Measurements from ENCODE around the gene SAMD4A.

DNA sequence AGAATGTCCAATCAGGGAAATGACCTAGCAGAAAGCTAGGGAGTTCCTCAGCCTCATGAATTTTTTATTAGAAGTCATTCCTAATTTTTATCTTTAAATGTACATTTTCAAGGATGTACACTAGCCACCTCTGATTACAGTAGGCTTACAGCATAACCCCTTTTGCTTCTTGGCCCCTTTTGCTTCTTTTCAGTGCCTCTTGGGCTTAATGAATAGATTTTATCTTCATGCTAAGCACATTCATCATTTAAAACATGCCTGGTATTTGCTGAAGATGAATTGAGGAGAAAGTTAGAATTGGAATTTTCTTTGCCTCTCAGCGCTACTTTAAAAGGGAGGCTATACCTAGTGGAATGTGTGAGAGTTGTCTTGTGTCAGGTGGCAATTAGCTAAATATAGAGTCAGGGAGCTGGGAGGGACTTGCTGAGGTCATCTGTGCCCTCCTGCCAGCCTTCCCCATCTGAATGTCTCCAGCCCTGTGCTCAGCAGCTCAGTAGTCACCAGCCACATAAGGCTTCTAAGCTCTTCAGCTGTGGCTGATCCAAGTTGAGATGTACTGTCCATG, 132.1 kb downstream of the SAMD4A start:
- TF ChIP-seq MAFK (IDR thresholded peaks at IDR 0.05; ENCODE audit: partially characterized antibody) (no peak), EP300 (IDR thresholded peaks at IDR 0.05) (no peak), EHMT2 (IDR thresholded peaks at IDR 0.05; ENCODE audit: low read depth) (no peak), ESRRA (IDR thresholded peaks at IDR 0.05; ENCODE audit: borderline replicate concordance, low read length) (no peak), NFE2L2 (conservative IDR thresholded peaks at IDR 0.05; ENCODE audit: low read length) (no peak), CHD2 (IDR thresholded peaks at IDR 0.05; ENCODE audit: low read length, partially characterized antibody) (no peak), RNF2 (IDR thresholded peaks at IDR 0.05; ENCODE audit: borderline replicate concordance, low read depth) (no peak), EHF (CRISPR knock-in tag; IDR thresholded peaks at IDR 0.05) (no peak), JUN (IDR thresholded peaks at IDR 0.05) (no peak)
- TF ChIP-seq, protein P1, sequence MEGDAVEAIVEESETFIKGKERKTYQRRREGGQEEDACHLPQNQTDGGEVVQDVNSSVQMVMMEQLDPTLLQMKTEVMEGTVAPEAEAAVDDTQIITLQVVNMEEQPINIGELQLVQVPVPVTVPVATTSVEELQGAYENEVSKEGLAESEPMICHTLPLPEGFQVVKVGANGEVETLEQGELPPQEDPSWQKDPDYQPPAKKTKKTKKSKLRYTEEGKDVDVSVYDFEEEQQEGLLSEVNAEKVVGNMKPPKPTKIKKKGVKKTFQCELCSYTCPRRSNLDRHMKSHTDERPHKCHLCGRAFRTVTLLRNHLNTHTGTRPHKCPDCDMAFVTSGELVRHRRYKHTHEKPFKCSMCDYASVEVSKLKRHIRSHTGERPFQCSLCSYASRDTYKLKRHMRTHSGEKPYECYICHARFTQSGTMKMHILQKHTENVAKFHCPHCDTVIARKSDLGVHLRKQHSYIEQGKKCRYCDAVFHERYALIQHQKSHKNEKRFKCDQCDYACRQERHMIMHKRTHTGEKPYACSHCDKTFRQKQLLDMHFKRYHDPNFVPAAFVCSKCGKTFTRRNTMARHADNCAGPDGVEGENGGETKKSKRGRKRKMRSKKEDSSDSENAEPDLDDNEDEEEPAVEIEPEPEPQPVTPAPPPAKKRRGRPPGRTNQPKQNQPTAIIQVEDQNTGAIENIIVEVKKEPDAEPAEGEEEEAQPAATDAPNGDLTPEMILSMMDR (IDR thresholded peaks at IDR 0.05), result no peak
- TF ChIP-seq, protein P2, sequence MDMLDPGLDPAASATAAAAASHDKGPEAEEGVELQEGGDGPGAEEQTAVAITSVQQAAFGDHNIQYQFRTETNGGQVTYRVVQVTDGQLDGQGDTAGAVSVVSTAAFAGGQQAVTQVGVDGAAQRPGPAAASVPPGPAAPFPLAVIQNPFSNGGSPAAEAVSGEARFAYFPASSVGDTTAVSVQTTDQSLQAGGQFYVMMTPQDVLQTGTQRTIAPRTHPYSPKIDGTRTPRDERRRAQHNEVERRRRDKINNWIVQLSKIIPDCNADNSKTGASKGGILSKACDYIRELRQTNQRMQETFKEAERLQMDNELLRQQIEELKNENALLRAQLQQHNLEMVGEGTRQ (IDR thresholded peaks at IDR 0.05), result no peak
- TF ChIP-seq, protein P3, sequence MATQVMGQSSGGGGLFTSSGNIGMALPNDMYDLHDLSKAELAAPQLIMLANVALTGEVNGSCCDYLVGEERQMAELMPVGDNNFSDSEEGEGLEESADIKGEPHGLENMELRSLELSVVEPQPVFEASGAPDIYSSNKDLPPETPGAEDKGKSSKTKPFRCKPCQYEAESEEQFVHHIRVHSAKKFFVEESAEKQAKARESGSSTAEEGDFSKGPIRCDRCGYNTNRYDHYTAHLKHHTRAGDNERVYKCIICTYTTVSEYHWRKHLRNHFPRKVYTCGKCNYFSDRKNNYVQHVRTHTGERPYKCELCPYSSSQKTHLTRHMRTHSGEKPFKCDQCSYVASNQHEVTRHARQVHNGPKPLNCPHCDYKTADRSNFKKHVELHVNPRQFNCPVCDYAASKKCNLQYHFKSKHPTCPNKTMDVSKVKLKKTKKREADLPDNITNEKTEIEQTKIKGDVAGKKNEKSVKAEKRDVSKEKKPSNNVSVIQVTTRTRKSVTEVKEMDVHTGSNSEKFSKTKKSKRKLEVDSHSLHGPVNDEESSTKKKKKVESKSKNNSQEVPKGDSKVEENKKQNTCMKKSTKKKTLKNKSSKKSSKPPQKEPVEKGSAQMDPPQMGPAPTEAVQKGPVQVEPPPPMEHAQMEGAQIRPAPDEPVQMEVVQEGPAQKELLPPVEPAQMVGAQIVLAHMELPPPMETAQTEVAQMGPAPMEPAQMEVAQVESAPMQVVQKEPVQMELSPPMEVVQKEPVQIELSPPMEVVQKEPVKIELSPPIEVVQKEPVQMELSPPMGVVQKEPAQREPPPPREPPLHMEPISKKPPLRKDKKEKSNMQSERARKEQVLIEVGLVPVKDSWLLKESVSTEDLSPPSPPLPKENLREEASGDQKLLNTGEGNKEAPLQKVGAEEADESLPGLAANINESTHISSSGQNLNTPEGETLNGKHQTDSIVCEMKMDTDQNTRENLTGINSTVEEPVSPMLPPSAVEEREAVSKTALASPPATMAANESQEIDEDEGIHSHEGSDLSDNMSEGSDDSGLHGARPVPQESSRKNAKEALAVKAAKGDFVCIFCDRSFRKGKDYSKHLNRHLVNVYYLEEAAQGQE (IDR thresholded peaks at IDR 0.05), result no peak

Data from A549 (cell line).